GM23338 (cell line): ENCODE results near the gene FAM163A.

Experiments used
- CREB1 ChIP-seq: fragments of 250-450 bp; sonication (Bioruptor Pico); IDR thresholded peaks from 2 replicates; pipeline ENCODE4 v1.5.0; 2020; ENCODE audit warnings: low read depth, mild to moderate bottlenecking, moderate library complexity
- EZH2 ChIP-seq: fragments of 200-600 bp; sonication (generic); IDR thresholded peaks from one replicate; pipeline ENCODE4 v1.8.0; 2017; ENCODE audit warnings: antibody characterized with exemption, mild to moderate bottlenecking, low read depth; ENCODE audit not compliant: unreplicated experiment
- EZH2phosphoT487 ChIP-seq: fragments of 200-600 bp; sonication (generic); IDR thresholded peaks from one replicate; pipeline ENCODE4 v1.8.1; 2018; ENCODE audit warnings: antibody characterized with exemption; ENCODE audit not compliant: unreplicated experiment
- JUNB ChIP-seq: IDR thresholded peaks from one replicate; pipeline ENCODE4 v1.6.1; 2016; ENCODE audit warnings: antibody characterized with exemption; ENCODE audit not compliant: unreplicated experiment
- NANOG ChIP-seq: IDR thresholded peaks from 2 replicates; pipeline ENCODE4 v1.6.1; 2016; ENCODE audit warnings: antibody characterized with exemption, borderline replicate concordance
- POLR2AphosphoS5 ChIP-seq: IDR thresholded peaks from 2 replicates; pipeline ENCODE4 v1.6.1; 2016; ENCODE audit warnings: antibody characterized with exemption, low read depth
- ZNF114 ChIP-seq: fragments of 250-450 bp; sonication (Bioruptor Pico); IDR thresholded peaks from 2 replicates; pipeline ENCODE4 v1.5.0; 2020; ENCODE audit warnings: mild to moderate bottlenecking, moderate library complexity
- ZNF331 ChIP-seq: fragments of 250-450 bp; sonication (Bioruptor Pico); IDR thresholded peaks from 2 replicates; pipeline ENCODE4 v1.5.0; 2020; ENCODE audit warnings: low read depth, mild to moderate bottlenecking, moderate library complexity
- TF ChIP-seq, protein P1 (sequence below), 2 experiments: fragments of 200-600 bp in 1 of 2; sonication (generic) in 1 of 2; conservative IDR thresholded peaks; 2 replicates each; pipeline versions ENCODE4 v1.5.1 to v1.6.1; 2016 to 2017; ENCODE audit warnings: antibody characterized with exemption in 2 of 2, low read depth in 2 of 2, mild to moderate bottlenecking in 2 of 2, moderate library complexity in 1 of 2
- TF ChIP-seq, protein P2 (sequence below): IDR thresholded peaks from one replicate; pipeline ENCODE4 v1.6.1; 2018; ENCODE audit warnings: antibody characterized with exemption; ENCODE audit not compliant: unreplicated experiment

DNA sequence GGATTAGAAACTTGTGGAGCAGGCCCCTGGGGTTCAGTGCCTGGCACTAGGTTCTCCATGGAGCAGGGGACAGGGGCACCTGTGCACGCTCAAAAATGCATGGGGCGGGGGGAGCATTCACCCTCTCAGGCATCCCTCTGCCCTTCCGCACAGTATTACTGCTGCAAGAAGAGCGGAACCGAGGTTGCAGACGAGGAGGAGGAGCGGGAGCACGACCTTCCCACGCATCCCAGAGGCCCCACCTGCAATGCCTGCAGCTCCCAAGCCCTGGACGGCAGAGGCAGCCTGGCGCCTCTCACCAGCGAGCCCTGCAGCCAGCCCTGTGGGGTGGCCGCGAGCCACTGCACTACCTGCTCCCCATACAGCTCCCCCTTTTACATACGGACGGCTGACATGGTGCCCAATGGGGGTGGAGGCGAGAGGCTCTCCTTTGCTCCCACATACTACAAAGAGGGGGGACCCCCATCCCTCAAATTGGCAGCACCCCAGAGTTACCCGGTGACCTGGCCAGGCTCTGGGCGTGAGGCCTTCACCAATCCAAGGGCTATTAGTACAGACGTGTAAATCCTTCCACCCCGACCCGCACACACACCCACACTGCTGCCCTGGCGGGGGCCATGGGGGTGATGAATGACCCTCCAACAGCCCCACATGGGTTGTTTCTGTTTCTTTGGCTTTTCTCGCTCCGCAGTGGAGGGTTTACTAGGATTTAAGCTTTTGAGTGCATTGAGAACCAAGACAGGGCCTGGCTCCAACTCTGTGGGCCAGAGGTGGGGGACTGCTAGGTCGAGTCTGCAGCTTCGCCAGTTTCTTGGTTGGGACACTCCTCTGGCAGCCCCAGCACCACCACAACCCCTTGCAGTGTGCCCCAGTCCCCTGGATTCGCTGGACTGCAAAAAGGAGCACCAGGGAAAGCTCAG, 70.8 kb downstream of the FAM163A start:
- TF ChIP-seq, protein P1, sequence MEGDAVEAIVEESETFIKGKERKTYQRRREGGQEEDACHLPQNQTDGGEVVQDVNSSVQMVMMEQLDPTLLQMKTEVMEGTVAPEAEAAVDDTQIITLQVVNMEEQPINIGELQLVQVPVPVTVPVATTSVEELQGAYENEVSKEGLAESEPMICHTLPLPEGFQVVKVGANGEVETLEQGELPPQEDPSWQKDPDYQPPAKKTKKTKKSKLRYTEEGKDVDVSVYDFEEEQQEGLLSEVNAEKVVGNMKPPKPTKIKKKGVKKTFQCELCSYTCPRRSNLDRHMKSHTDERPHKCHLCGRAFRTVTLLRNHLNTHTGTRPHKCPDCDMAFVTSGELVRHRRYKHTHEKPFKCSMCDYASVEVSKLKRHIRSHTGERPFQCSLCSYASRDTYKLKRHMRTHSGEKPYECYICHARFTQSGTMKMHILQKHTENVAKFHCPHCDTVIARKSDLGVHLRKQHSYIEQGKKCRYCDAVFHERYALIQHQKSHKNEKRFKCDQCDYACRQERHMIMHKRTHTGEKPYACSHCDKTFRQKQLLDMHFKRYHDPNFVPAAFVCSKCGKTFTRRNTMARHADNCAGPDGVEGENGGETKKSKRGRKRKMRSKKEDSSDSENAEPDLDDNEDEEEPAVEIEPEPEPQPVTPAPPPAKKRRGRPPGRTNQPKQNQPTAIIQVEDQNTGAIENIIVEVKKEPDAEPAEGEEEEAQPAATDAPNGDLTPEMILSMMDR (conservative IDR thresholded peaks at IDR 0.05; ENCODE audit: low read depth in 2 of 2): no peak
- TF ChIP-seq POLR2AphosphoS5 (no peak), EZH2 (no peak), EZH2phosphoT487 (no peak), ZNF114 (no peak), CREB1 (no peak), NANOG (no peak), ZNF331 (CRISPR knock-in tag) (no peak), JUNB (no peak)
- TF ChIP-seq, protein P2, sequence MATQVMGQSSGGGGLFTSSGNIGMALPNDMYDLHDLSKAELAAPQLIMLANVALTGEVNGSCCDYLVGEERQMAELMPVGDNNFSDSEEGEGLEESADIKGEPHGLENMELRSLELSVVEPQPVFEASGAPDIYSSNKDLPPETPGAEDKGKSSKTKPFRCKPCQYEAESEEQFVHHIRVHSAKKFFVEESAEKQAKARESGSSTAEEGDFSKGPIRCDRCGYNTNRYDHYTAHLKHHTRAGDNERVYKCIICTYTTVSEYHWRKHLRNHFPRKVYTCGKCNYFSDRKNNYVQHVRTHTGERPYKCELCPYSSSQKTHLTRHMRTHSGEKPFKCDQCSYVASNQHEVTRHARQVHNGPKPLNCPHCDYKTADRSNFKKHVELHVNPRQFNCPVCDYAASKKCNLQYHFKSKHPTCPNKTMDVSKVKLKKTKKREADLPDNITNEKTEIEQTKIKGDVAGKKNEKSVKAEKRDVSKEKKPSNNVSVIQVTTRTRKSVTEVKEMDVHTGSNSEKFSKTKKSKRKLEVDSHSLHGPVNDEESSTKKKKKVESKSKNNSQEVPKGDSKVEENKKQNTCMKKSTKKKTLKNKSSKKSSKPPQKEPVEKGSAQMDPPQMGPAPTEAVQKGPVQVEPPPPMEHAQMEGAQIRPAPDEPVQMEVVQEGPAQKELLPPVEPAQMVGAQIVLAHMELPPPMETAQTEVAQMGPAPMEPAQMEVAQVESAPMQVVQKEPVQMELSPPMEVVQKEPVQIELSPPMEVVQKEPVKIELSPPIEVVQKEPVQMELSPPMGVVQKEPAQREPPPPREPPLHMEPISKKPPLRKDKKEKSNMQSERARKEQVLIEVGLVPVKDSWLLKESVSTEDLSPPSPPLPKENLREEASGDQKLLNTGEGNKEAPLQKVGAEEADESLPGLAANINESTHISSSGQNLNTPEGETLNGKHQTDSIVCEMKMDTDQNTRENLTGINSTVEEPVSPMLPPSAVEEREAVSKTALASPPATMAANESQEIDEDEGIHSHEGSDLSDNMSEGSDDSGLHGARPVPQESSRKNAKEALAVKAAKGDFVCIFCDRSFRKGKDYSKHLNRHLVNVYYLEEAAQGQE: no peak
